ENCODE results near the gene GDPD5. TPM values are rescaled to one million over a fixed set of nuclear protein-coding genes. Genes with fewer than 3 reads are reported as not detected.

GDPD5 gene
- total and polyA plus RNA-seq, 4 donors, result 6.2 to 24.7 (median 12.0) TPM

- Histone ChIP-seq H3K27ac (ENCODE audit: low read depth in 1 of 2, low read length in 1 of 2) (no peak overlapping the region), H3K4me1 (ENCODE audit: control insufficient read depth in 5 of 5, insufficient read depth in 5 of 5, low read length in 5 of 5) (peaks cover 0 to 5% (median 0%) of the 10 kb centered on the region in 5 donors), H3K9ac (ENCODE audit: insufficient read depth in 1 of 2, low read length in 2 of 2) (no peak overlapping the region), H3K36me3 (ENCODE audit: control insufficient read depth in 4 of 4, insufficient read depth in 4 of 4, low read length in 4 of 4) (peaks cover 28 to 34% (median 32%) of the 10 kb centered on the region in 4 donors), H3K27me3 (ENCODE audit: control insufficient read depth in 3 of 3, insufficient read depth in 3 of 3, low read length in 2 of 3) (no peaks in the 10 kb centered on the region), H3K9me3 (ENCODE audit: control insufficient read depth in 4 of 4, insufficient read depth in 3 of 4, low read length in 3 of 4) (no peaks in the 10 kb centered on the region), H3K4me3 (no peak overlapping the region)
- ATAC-seq (ENCODE audit: insufficient read depth, low FRiP score) (no peak), DNase-seq (no peak)
- no peak for TF ChIP-seq CTCF (IDR thresholded peaks at IDR 0.05; ENCODE audit: control extremely low read depth, extremely low read depth)
- 82 to 84% methylated on average over 2 of the region's 2 CpGs for WGBS, 2 donors
These were observed 116.9 kb downstream of the GDPD5 start for GRCh38 chr11:75408957-75409219.

DNA sequence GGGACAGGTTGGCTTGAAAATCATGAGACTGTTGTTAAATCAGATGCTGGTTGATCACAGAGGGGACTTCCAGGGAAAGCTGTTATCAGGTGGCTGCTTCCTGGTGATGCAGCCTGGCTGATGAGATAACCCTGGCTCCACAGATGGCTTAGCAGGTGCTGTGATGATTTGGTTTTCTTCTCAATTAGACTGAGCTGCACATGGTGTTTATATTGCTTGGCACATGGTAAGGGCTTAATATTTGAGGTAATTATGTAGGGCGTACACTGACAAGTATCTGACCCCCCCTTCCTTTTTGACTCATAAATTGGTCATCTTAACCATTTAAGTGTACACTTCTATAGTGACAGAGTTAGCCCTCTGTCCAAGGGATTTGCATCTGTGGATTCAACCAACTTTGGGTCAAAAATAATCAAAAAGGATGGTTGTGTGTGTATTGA is 119.4 kb downstream of the GDPD5 start:
- Histone ChIP-seq H3K27ac (ENCODE audit: low read depth in 1 of 2, low read length in 1 of 2) (no peak overlapping the region), H3K36me3 (ENCODE audit: control insufficient read depth in 4 of 4, insufficient read depth in 4 of 4, low read length in 4 of 4) (peaks cover 41 to 54% (median 51%) of the 10 kb centered on the region in 4 donors), H3K4me1 (ENCODE audit: control insufficient read depth in 5 of 5, insufficient read depth in 5 of 5, low read length in 5 of 5) (peaks cover 5 to 11% (median 9%) of the 10 kb centered on the region in 5 donors), H3K4me3 (no peak overlapping the region), H3K9ac (ENCODE audit: insufficient read depth in 1 of 2, low read length in 2 of 2) (no peak overlapping the region), H3K27me3 (ENCODE audit: control insufficient read depth in 3 of 3, insufficient read depth in 3 of 3, low read length in 2 of 3) (no peaks in the 10 kb centered on the region), H3K9me3 (ENCODE audit: control insufficient read depth in 4 of 4, insufficient read depth in 3 of 4, low read length in 3 of 4) (no peaks in the 10 kb centered on the region)
- 22 to 56% methylated on average over 1 of the region's 1 CpG for WGBS, 2 donors
- TF ChIP-seq CTCF (IDR thresholded peaks at IDR 0.05; ENCODE audit: control extremely low read depth, extremely low read depth), result no peak
- DNase-seq (no peak), ATAC-seq (ENCODE audit: insufficient read depth, low FRiP score) (peak; percentile 42)

- Histone ChIP-seq H3K36me3 (ENCODE audit: control insufficient read depth in 4 of 4, insufficient read depth in 4 of 4, low read length in 4 of 4) (peaks cover 43 to 62% (median 56%) of the 10 kb centered on the region in 4 donors), H3K4me3 (no peak overlapping the region), H3K9me3 (ENCODE audit: control insufficient read depth in 4 of 4, insufficient read depth in 3 of 4, low read length in 3 of 4) (no peaks in the 10 kb centered on the region), H3K4me1 (ENCODE audit: control insufficient read depth in 5 of 5, insufficient read depth in 5 of 5, low read length in 5 of 5) (peaks cover 10 to 21% (median 14%) of the 10 kb centered on the region in 5 donors), H3K27me3 (ENCODE audit: control insufficient read depth in 3 of 3, insufficient read depth in 3 of 3, low read length in 2 of 3) (no peaks in the 10 kb centered on the region), H3K27ac (ENCODE audit: low read depth in 1 of 2, low read length in 1 of 2) (no peak overlapping the region), H3K9ac (ENCODE audit: insufficient read depth in 1 of 2, low read length in 2 of 2) (no peak overlapping the region)
- 87 to 91% methylated on average over 15 of the region's 15 CpGs for WGBS, 2 donors
- no peak for ATAC-seq (ENCODE audit: insufficient read depth, low FRiP score)
- no peak for TF ChIP-seq CTCF (IDR thresholded peaks at IDR 0.05; ENCODE audit: control extremely low read depth, extremely low read depth)
- no peak for DNase-seq
These were observed 121.6 kb downstream of the GDPD5 start for GRCh38 chr11:75403983-75404658.

DNA sequence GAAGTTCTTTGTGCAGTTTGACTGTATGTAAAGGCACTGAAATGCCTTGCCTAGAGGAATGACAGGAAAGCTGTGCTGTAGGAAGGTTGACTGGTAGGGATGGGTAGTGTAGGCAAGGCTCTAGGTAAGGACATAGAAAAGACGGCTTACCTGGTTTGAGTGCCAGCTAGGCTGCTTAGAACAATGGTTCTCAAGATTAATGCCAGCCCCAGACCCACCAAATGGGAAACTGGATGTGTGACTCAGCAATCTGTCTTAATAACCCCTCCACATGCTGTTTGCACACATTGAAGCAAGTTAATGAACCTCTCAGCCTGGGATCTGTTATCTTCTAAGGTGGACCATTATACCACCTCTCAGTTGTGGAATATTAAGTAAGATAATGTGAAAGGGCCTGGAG is 122.7 kb downstream of the GDPD5 start:
- TF ChIP-seq CTCF (IDR thresholded peaks at IDR 0.05; ENCODE audit: control extremely low read depth, extremely low read depth), result no peak
- Histone ChIP-seq H3K36me3 (ENCODE audit: control insufficient read depth in 4 of 4, insufficient read depth in 4 of 4, low read length in 4 of 4) (peaks cover 43 to 62% (median 54%) of the 10 kb centered on the region in 4 donors), H3K4me3 (no peak overlapping the region), H3K27ac (ENCODE audit: low read depth in 1 of 2, low read length in 1 of 2) (no peak overlapping the region), H3K9me3 (ENCODE audit: control insufficient read depth in 4 of 4, insufficient read depth in 3 of 4, low read length in 3 of 4) (no peaks in the 10 kb centered on the region), H3K9ac (ENCODE audit: insufficient read depth in 1 of 2, low read length in 2 of 2) (no peak overlapping the region), H3K27me3 (ENCODE audit: control insufficient read depth in 3 of 3, insufficient read depth in 3 of 3, low read length in 2 of 3) (no peaks in the 10 kb centered on the region), H3K4me1 (ENCODE audit: control insufficient read depth in 5 of 5, insufficient read depth in 5 of 5, low read length in 5 of 5) (peaks cover 10 to 21% (median 14%) of the 10 kb centered on the region in 5 donors)
- no peak for DNase-seq
- 59 to 68% methylated on average over 1 of the region's 1 CpG for WGBS, 2 donors
- no peak for ATAC-seq (ENCODE audit: insufficient read depth, low FRiP score)
